Endothelial cell of umbilical vein (primary cell): ENCODE data around the gene UBE2E2.

Source experiments
- EZH2 ChIP-seq: IDR thresholded peaks from 2 replicates; pipeline ENCODE4 v1.6.1; 2012; ENCODE audit warnings: borderline replicate concordance, low read depth, mild to moderate bottlenecking, moderate library complexity, low read length, inconsistent platforms; ENCODE audit not compliant: severe bottlenecking
- FOS ChIP-seq: IDR thresholded peaks from 2 replicates; pipeline ENCODE4 v1.6.1; 2011; ENCODE audit warnings: mild to moderate bottlenecking, low read length, moderate library complexity, borderline replicate concordance; ENCODE audit not compliant: insufficient read depth
- JUN ChIP-seq: IDR thresholded peaks from 2 replicates; pipeline ENCODE4 v1.6.1; 2011; ENCODE audit warnings: borderline replicate concordance, low read depth; ENCODE audit not compliant: insufficient read length, insufficient read depth
- POLR2A ChIP-seq: IDR thresholded peaks from 2 replicates; pipeline ENCODE4 v1.6.1; 2012; ENCODE audit warnings: low read depth, mild to moderate bottlenecking, control low read depth, low read length
- POLR2AphosphoS5 ChIP-seq: IDR thresholded peaks from 2 replicates; pipeline ENCODE4 v1.6.1; 2012; ENCODE audit warnings: low read depth, mild to moderate bottlenecking, control low read depth, low read length, moderate library complexity; ENCODE audit not compliant: insufficient read depth
- TF ChIP-seq, protein P1 (sequence below), 2 donors: IDR thresholded peaks; 1 replicate in 1 of 2; 2 replicates in 1 of 2; pipeline ENCODE4 v1.5.1; 2011; ENCODE audit warnings: low read length in 2 of 2, mild to moderate bottlenecking in 2 of 2, moderate library complexity in 2 of 2, control low read depth in 1 of 2, inconsistent platforms in 1 of 2, low read depth in 1 of 2; ENCODE audit not compliant: insufficient read depth in 1 of 2; ENCODE audit errors: extremely low read depth in 1 of 2
- TF ChIP-seq, protein P2 (sequence below): IDR thresholded peaks from 2 replicates; pipeline ENCODE4 v1.6.1; 2011; ENCODE audit not compliant: insufficient read depth, insufficient read length

DNA sequence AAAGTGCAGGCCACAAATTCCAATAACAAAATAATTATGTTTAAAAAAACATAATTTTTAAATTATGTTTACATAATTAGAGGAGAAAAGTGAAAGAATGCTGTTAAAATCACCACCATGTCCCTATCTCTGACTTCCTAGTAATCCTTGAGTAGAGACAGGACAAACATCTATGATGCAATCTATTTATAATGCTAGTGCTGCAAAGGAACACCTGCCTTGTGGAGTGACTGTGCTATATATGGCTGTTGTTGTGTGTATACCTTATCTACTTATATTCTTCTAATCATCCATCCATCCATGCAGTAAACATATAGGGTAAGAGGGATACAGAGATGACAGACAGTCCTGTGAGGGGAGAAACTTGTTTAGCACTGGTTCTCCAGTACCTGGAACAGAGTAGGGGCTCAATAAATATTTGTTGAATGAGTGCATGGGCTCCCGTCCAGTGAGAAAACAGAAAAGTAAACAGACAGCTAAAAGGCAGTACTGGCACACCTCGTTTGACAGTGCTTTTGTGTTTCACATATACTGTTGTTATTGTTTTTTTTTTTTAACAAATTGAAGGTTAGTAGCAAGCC, 373.3 kb downstream of the UBE2E2 start:
- TF ChIP-seq, protein P1, sequence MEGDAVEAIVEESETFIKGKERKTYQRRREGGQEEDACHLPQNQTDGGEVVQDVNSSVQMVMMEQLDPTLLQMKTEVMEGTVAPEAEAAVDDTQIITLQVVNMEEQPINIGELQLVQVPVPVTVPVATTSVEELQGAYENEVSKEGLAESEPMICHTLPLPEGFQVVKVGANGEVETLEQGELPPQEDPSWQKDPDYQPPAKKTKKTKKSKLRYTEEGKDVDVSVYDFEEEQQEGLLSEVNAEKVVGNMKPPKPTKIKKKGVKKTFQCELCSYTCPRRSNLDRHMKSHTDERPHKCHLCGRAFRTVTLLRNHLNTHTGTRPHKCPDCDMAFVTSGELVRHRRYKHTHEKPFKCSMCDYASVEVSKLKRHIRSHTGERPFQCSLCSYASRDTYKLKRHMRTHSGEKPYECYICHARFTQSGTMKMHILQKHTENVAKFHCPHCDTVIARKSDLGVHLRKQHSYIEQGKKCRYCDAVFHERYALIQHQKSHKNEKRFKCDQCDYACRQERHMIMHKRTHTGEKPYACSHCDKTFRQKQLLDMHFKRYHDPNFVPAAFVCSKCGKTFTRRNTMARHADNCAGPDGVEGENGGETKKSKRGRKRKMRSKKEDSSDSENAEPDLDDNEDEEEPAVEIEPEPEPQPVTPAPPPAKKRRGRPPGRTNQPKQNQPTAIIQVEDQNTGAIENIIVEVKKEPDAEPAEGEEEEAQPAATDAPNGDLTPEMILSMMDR (IDR thresholded peaks at IDR 0.05; ENCODE audit: extremely low read depth in 1 of 2, insufficient read depth in 1 of 2, low read depth in 1 of 2, low read length in 2 of 2): no peak
- TF ChIP-seq, protein P2, sequence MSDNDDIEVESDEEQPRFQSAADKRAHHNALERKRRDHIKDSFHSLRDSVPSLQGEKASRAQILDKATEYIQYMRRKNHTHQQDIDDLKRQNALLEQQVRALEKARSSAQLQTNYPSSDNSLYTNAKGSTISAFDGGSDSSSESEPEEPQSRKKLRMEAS: no peak
- TF ChIP-seq POLR2AphosphoS5 (no peak), EZH2 (no peak), JUN (no peak), POLR2A (no peak), FOS (no peak)
